Motor neuron (in vitro differentiated cells): Measurements from ENCODE around the gene UNC119B. TPM values are rescaled to one million over a fixed set of nuclear protein-coding genes. Genes with fewer than 3 reads are reported as not detected.
A peak's percentile ranks its signal among the peaks of the same experiment; 100 is the strongest.
"Not testable (repeated sequence)": the region's sequence is repeated elsewhere in the genome, so short reads cannot be mapped to it uniquely, and the experiment has no call there.

Source experiments
- ATAC-seq, 8 experiments: fragments of 200-7000 bp; cut with Tn5 transposase; replicated peaks in 6 of 8; 2 replicates each; pipeline ENCODE4 v1.8.0; 2021; ENCODE audit warnings: mild to moderate bottlenecking in 8 of 8, moderate library complexity in 8 of 8
- H3K27ac ChIP-seq, 2 donors: fragments of 250-450 bp; sonication (Bioruptor Pico); 2 replicates each; pipeline ENCODE4 v1.9.0; 2021; ENCODE audit warnings: antibody characterized with exemption in 2 of 2, mild to moderate bottlenecking in 2 of 2, moderate library complexity in 1 of 2
- H3K4me1 ChIP-seq, 2 donors: fragments of 250-450 bp; sonication (Bioruptor Pico); replicated peaks in 1 of 2; 2 replicates each; pipeline ENCODE4 v1.6.1; 2021; ENCODE audit warnings: antibody characterized with exemption in 2 of 2, mild to moderate bottlenecking in 2 of 2, moderate library complexity in 1 of 2
- H3K4me3 ChIP-seq, 5 donors: fragments of 250-450 bp; sonication (Bioruptor Pico); 2 replicates each; pipeline ENCODE4 v1.9.0; 2021; ENCODE audit warnings: antibody characterized with exemption in 5 of 5, mild to moderate bottlenecking in 5 of 5, moderate library complexity in 4 of 5
- WGBS, 10 experiments: fragments of 450-650 bp; shearing (Covaris generic); methylation state at CpG; one replicate each; pipeline ENCODE4 v1.0.0; 2022; 5-methylcytosine and 5-hydroxymethylcytosine counted together
- in situ Hi-C, 9 experiments: fragments of 400-800 bp; cut with MboI; loops; one replicate each; pipeline ENCODE4 v1.15.0; 2021; ENCODE audit warnings: low sequenced_read_pairs in 9 of 9, low pct_unique_long_range_greater_than_20kb in 2 of 9; ENCODE audit not compliant: unreplicated experiment in 9 of 9
- total RNA-seq, 8 experiments: library from RNA; unstranded; fragments of 300-600 nt; gene quantifications; 2 replicates each; pipeline versions ENCODE4 v1.2.3 to v1.2.4, GENCODE V29; 2022

UNC119B gene
- total RNA-seq, 8 experiments from 2014 or later, result 15.7 to 37.7 (median 20.8) TPM

DNA sequence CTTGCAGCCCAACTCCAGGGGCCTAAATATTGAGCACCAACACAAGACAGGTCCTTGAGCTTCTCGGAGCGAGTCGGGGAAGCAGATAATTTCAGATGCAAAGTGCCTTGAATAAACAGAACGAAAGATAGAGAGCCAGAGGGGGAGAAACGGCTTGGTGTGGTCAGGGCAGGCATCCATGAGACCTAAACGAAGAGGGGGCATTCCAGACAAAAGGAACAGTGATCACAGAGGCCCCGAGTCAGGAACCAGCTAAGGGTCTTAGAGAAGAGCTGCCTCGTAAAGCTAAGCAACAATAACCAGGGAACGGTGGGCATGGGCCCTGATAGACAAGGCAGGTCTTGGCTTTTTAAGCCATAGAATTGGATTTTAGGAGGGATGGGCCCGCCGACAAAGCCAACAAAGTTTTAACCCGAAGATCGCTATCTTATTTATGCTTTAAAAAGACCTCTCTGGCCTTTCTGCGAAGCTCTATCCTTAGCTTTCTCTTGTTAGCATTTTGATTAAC is 14.9 kb downstream of the UNC119B start:
- Histone ChIP-seq H3K27ac (no peak overlapping the region), H3K4me1 (peaks cover 9 to 10% of the 10 kb centered on the region in 2 donors), H3K4me3 (peak overlapping the region; percentile 36 to 55 (median 50))
- in situ Hi-C loops, result loop anchor here in 1 of 9 experiments (25.0 kb wide), 1 partner anchor 237 kb away; no protein-coding TSS in a partner anchor
- ATAC-seq, result peak in 7 of 8 experiments; percentile 2 to 37 (median 32)
- WGBS, 10 experiments, result 10 to 39% (median 21%) methylated on average over 2 to 10 of the region's 14 CpGs

DNA sequence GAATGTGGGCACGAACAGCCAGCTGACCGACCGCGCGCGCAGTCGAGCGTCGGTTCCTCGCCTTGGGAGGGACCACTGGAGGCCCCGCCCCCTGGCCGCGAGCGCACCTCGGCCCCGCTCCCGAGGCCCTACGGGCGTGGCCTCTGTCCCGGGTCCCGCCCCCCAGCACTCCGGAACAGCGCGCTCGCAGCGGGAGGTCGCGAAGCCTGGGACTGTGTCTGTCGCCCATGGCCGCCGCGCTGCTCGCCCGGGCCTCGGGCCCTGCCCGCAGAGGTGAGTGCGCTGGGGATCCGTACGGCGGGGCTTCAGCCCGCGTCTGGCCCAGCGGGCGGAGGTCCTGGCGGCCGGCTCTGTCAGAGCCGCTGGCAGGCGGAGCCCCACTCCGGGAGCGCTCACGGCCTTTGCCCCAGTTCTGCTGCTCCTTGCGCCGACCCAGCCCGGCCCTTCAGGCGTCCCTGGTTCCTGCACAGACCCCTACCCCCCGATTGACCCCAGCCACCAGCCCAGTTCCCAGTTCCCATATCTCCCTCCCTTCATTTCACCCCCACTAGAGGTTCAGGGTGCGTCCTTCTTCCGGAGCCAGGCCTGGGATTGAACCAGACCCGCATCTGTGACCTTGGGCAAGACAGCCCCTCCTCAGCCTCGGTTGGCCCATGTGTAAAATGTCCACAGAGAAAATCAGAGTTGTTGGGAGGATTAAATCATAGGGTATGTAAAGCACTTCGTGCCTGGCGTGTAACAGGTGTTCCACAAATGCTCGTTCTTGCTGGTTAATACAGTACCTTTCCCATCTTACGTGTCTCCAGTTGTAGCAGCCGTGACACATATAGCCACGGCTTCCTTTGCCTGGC is 15.6 kb downstream of the UNC119B start, which contains the start of gene ACADS:
Gene ACADS (plus strand): TSS at position 168 of the 851 bp plus-strand sequence. CDS start 60 bp downstream, at position 228.
- H3K4me1 ChIP-seq, result peaks cover 9 to 10% of the 10 kb centered on the region in 2 donors
- peak; percentile 94 to 99 (median 98) for ATAC-seq
- H3K27ac ChIP-seq, result peak within 1 kb of the TSS in 1 of 2 donors; percentile 5
- peak within 1 kb of the TSS; percentile 36 to 55 (median 50) for H3K4me3 ChIP-seq
- 7 to 66% (median 57%) methylated on average over 3 to 10 of the region's 66 CpGs; no CpG with 5 or more reads in 4 of the 10 experiments for WGBS, 10 experiments
- in situ Hi-C loops, result loop anchor here in 1 of 9 experiments (25.0 kb wide), 1 partner anchor 236 kb away; no protein-coding TSS in a partner anchor

DNA sequence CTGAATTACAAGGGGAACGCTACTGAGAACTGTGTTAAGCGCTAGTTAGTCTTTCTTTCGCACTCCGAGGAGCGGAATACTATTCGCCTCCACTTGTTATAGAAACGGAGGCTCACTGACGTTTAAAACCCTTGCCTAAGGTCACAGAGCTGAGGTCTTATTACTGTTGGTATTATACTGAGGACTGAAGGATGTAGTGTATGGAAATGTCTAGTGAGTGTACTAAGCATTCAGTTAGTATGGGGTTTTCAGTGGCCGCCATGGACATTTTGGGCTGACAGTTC is 16.2 kb downstream of the UNC119B start:
- 40 to 100% (median 85%) methylated on average over 1 to 8 of the region's 9 CpGs; no CpG with 5 or more reads in 1 of the 10 experiments for WGBS, 10 experiments
- Histone ChIP-seq H3K4me3 (no peak overlapping the region), H3K27ac (no peak overlapping the region), H3K4me1 (peaks cover 9 to 10% of the 10 kb centered on the region in 2 donors)
- ATAC-seq, result no peak
- in situ Hi-C loops, result loop anchor here in 1 of 9 experiments (25.0 kb wide), 1 partner anchor 236 kb away; no protein-coding TSS in a partner anchor

DNA sequence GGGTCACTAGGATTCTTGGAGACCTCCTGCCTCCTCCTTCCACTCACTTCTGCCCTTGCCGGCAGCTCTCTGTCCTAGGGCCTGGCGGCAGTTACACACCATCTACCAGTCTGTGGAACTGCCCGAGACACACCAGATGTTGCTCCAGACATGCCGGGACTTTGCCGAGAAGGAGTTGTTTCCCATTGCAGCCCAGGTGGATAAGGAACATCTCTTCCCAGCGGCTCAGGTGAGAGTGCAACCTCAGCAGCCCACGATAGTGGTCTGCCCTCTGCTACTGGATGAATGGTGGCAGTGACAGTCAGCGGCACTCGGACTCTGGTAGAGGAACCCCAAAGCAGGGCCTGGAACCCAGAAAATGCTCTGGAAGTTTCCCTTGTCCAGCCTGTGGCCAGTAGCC is 16.7 kb downstream of the UNC119B start:
- H3K27ac ChIP-seq, result no peak overlapping the region
- no peak for ATAC-seq

DNA sequence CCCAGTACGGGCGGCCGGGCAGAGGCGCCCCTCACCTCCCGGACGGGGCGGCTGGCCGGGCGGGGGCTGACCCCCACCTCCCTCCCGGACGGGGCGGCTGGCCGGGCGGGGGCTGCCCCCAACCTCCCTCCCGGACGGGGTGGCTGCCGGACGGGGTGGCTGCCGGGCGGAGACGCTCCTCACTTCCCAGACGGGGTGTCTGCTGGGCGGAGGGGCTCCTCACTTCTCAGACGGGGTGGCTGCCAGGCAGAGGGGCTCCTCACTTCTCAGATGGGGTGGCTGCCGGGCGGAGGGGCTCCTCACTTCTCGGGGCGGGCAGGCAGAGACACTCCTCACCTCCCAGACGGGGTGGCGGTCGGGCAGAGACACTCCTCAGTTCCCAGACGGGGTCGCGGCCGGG is 21.9 kb downstream of the UNC119B start:
- not testable (repeated sequence) for H3K4me3 ChIP-seq, H3K4me1 ChIP-seq, ATAC-seq, H3K27ac ChIP-seq
- no CpG with 5 or more reads among the region's 35 CpGs for WGBS, 10 experiments
- in situ Hi-C loops, result loop anchor here in 1 of 9 experiments (25.0 kb wide), 1 partner anchor 230 kb away; no protein-coding TSS in a partner anchor

More for the DNA sequence above, 16.7 kb downstream of the UNC119B start:
- 80 to 100% (median 95%) methylated on average over 1 to 3 of the region's 9 CpGs; no CpG with 5 or more reads in 5 of the 10 experiments for WGBS, 10 experiments
- Histone ChIP-seq H3K4me1 (peaks cover 9 to 10% of the 10 kb centered on the region in 2 donors), H3K4me3 (no peak overlapping the region)
- in situ Hi-C loops, result loop anchor here in 1 of 9 experiments (25.0 kb wide), 1 partner anchor 235 kb away; no protein-coding TSS in a partner anchor

DNA sequence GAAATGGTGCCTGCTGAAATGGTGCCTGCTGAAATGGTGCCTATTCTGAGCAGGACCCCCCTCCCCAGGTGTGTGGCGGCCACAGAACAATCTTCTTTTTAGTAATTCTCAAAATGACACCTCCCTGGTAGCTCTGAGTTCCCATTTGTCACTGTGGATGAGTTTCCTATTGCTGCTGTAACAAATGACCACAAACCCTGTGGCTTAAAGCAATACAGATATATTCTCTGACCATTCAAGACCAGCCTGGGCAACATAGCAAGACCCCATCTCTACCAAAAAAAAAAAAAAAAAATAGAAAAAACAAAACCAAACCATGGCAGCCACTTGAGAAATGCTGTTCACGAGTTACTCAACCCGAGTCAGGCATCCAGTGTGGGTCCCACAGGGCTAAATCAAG is 23.3 kb downstream of the UNC119B start:
- Histone ChIP-seq H3K27ac (no peak overlapping the region), H3K4me1 (no peaks in the 10 kb centered on the region), H3K4me3 (no peak overlapping the region)
- WGBS, 10 experiments, result 60 to 91% (median 75%) methylated on average over 1 to 3 of the region's 3 CpGs; no CpG with 5 or more reads in 5 of the 10 experiments
- in situ Hi-C loops, result loop anchor here in 1 of 9 experiments (25.0 kb wide), 1 partner anchor 229 kb away; no protein-coding TSS in a partner anchor
- ATAC-seq, result no peak

DNA sequence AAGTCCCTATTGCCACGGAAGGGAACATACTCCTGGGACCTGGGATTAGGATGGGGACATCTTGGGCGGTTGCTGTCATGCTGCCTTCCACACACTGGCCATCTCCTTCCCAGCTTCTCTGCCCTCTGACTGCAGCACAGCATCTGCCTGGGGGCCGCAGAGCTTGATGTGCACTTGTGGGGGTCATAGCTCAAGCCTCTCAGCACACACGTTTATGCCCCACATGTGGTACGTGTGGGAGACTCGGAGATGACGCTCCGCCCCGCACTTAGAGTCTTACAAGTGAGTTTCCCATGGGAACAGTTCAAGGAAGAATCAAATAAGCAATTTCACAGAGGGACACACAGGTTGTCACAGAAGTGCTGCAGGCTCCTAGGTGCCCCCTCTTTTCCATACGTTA is 24.0 kb downstream of the UNC119B start:
- no peak overlapping the region for H3K4me3 ChIP-seq
- in situ Hi-C loops, result loop anchor here in 1 of 9 experiments (25.0 kb wide), 1 partner anchor 228 kb away; no protein-coding TSS in a partner anchor
- WGBS, 10 experiments, result 83 to 100% (median 97%) methylated on average over 1 to 7 of the region's 10 CpGs; no CpG with 5 or more reads in 4 of the 10 experiments
- no peaks in the 10 kb centered on the region for H3K4me1 ChIP-seq
- no peak for ATAC-seq
- no peak overlapping the region for H3K27ac ChIP-seq

DNA sequence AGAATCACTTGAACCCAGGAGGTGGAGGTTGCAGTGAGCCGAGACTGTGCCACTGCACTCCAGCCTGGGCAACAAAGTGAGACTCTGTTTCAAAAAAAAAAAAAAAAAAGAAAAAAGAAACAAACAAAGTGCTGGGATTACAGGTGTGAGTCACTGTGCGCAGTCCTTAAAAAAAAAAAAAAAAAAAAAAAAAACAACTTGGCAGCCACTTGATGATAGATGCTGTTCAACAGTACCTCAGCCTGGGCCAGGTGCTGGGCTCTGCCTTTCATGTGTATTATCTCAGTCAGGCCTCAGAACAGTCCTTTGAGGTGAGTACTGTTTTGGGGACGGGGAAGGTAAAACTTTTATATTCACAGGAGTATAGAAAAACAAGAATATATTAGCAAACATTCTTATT is 24.9 kb downstream of the UNC119B start:
- no peaks in the 10 kb centered on the region for H3K4me1 ChIP-seq
- WGBS, 10 experiments, result 82 to 100% (median 90%) methylated on average over 1 to 2 of the region's 3 CpGs; no CpG with 5 or more reads in 1 of the 10 experiments
- in situ Hi-C loops, result loop anchor here in 1 of 9 experiments (25.0 kb wide), 1 partner anchor 227 kb away; no protein-coding TSS in a partner anchor
- no peak overlapping the region for H3K4me3 ChIP-seq
- no peak overlapping the region for H3K27ac ChIP-seq
- ATAC-seq, result no peak

DNA sequence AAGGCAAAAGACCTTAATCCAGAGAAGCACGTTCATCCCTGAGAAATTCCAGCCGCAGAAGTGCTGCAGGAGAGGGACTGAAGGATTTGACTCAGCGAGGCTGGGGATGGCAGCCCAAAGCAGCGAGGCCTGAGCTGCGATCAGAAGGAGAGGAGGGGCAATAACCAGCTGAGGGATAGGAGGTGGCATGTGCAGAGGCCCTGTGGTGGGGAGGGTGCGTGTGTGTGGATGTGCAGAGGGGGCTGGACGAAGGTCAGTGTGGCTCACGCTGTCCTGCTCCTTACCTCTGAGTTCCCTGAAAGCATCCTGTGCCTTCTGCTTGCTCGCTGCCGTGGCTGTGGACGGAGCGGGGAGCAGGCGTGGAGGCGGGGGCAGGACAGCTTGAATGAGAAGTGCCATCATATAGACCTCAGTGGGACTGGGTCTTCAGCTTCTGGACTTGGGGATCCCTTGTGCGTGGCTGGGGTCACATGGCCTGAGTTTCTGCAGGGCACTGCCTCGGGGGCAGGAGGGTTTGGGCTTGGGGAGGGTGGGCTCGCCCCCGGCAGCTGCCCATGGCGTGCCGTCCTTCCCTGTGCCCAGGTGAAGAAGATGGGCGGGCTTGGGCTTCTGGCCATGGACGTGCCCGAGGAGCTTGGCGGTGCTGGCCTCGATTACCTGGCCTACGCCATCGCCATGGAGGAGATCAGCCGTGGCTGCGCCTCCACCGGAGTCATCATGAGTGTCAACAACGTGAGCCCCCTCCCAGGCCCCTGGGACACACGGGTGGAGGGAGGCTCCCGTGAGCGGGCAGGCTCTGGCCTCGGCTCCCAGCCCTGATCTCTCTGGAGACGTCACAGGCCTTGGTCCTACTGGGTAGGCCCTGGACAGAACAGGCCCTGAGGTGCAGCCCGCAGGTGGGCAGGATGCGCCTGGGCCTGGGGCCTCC is 26.4 kb downstream of the UNC119B start:
- WGBS, 10 experiments, result 60 to 100% (median 89%) methylated on average over 1 to 6 of the region's 38 CpGs; no CpG with 5 or more reads in 4 of the 10 experiments
- ATAC-seq, result no peak
- no peak overlapping the region for H3K4me3 ChIP-seq
- H3K27ac ChIP-seq, result no peak overlapping the region
- H3K4me1 ChIP-seq, result no peaks in the 10 kb centered on the region
- in situ Hi-C loops, result loop anchor here in 1 of 9 experiments (25.0 kb wide), 1 partner anchor 226 kb away; no protein-coding TSS in a partner anchor

DNA sequence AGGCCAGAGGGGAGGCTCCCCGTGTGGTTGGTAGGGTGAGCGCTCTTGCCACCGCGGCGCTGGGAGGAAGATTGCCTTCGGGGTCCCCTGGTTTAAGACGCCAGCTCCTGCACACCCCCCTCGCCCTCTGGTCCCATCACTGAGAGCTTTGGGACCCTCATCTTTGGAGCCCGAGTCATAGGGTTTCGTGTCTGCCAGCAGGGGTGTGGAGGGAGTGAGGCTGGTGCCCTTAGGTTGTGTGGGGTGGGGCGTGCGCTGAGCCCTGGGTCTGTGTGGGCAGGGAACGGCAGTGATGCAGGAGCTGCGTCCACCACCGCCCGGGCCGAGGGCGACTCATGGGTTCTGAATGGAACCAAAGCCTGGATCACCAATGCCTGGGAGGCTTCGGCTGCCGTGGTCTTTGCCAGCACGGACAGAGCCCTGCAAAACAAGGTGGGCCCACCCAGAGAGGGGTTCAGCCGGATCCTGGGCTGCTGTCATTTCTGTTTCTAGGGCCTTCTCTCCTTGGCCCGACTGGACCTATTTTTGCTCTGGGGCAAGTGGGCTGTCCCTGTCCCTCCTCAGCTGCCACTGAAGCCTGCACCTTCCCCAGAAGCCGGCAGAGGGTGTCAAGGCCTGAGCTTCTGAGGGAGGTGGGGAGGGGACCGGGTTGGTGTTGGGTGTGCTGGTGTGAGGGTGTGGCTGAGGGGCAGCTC is 27.4 kb downstream of the UNC119B start:
- no peak overlapping the region for H3K27ac ChIP-seq
- ATAC-seq, result peak in 3 of 8 experiments; percentile 39 to 75 (median 42)
- in situ Hi-C loops, result loop anchor here in 1 of 9 experiments (25.0 kb wide), 1 partner anchor 225 kb away; no protein-coding TSS in a partner anchor
- H3K4me1 ChIP-seq, result no peaks in the 10 kb centered on the region
- H3K4me3 ChIP-seq, result no peak overlapping the region
- 40 to 86% (median 60%) methylated on average over 1 to 7 of the region's 25 CpGs; no CpG with 5 or more reads in 6 of the 10 experiments for WGBS, 10 experiments

DNA sequence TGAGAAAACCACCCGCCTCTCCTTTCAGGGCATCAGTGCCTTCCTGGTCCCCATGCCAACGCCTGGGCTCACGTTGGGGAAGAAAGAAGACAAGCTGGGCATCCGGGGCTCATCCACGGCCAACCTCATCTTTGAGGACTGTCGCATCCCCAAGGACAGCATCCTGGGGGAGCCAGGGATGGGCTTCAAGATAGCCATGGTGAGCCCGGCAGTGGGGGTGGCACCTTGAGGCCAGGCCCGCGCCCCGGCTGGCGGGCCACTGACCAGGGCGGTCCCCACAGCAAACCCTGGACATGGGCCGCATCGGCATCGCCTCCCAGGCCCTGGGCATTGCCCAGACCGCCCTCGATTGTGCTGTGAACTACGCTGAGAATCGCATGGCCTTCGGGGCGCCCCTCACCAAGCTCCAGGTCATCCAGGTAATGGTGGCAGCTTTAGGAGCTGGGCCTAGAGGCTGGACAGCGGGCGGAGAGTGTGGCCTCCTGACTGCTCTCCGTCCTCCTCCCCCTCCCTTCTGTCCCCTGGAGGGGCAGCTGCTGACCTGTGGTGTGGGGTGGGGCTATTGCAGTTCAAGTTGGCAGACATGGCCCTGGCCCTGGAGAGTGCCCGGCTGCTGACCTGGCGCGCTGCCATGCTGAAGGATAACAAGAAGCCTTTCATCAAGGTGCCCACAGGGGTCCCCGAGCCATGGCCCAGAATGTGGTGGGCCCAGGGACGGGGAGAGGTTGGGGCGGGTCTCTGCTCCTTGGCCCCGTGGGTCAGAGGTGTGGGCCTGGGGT is 28.2 kb downstream of the UNC119B start:
- peak in 1 of 8 experiments; percentile 16 for ATAC-seq
- no peaks in the 10 kb centered on the region for H3K4me1 ChIP-seq
- 50 to 95% (median 76%) methylated on average over 1 to 7 of the region's 31 CpGs; no CpG with 5 or more reads in 6 of the 10 experiments for WGBS, 10 experiments
- H3K4me3 ChIP-seq, result no peak overlapping the region
- H3K27ac ChIP-seq, result no peak overlapping the region
- in situ Hi-C loops, result loop anchor here in 1 of 9 experiments (25.0 kb wide), 1 partner anchor 224 kb away; no protein-coding TSS in a partner anchor
